Measurements from ENCODE around the gene BDH1.
A peak's percentile ranks its signal among the peaks of the same experiment; 100 is the strongest.
"Not testable (repeated sequence)": the region's sequence is repeated elsewhere in the genome, so short reads cannot be mapped to it uniquely, and the experiment has no call there.

BDH1 gene

DNA sequence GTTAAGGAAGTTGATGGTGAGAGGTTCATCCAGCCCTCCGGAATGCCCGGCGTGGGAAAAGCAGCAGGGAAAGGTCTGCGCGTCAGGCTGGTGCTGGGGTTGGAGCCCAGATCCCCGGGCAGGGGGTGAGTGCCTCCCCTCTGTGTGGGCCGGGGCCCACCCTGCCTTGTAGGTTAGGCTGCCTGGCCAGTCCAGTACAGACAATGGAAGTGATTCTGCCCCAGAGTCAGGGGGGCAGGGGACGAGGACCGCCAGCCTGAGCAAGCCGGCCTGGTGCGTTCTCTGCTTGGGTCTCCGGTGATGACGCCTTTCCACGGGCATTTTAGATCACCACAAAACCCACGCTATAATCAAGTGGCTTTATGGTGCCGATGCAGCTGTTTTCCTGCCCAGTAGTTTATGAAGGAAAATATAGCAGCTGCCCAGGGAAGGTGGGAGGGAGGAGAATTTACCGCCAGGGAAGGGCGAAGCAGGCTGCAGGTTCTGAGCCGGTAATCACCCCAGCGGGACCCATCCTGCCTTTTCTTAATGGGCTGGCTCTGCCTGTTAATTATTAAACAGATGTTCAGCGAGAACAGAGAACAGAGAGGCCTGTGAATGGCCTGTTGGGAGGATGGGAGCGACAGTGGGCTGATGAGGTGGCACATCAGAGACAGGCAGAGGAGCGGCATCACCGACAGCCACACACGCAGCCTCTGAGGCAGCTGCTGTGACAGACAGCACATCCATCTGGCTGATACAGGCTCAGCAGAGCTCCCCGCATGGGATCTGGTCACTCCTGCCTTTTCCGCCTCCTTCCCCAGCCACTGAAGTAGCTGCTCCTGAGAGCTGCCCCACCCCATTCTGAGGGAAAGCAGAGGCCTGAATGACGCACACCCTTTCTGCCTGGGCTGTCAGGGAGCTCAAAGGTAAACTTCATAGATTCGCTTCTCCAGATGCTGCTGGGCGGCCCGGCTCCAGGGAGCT is 35.2 kb downstream of the BDH1 start:
- peak; percentile 42 for DNase-seq

DNA sequence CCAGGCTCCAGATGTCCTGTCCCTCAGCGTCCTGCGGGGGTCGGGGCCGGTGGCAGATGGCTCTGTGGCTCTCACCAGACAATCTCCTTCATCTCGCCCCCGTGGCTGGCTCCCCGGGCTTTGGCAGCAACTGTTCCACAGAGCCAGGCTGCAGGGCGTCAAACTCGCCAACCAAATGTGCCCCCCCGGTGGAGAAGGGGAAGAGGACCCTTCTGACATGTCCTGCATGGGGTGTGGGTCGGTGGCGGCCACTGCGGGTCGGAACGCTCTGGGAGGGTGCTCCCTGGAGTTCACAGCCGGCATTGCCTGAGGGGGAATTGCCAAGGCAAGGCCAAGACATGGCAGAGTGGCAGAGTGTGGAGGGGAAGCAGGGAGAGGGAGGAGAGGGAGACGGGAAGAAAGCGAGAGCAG is 36.0 kb downstream of the BDH1 start:
- DNase-seq = no peak

DNA sequence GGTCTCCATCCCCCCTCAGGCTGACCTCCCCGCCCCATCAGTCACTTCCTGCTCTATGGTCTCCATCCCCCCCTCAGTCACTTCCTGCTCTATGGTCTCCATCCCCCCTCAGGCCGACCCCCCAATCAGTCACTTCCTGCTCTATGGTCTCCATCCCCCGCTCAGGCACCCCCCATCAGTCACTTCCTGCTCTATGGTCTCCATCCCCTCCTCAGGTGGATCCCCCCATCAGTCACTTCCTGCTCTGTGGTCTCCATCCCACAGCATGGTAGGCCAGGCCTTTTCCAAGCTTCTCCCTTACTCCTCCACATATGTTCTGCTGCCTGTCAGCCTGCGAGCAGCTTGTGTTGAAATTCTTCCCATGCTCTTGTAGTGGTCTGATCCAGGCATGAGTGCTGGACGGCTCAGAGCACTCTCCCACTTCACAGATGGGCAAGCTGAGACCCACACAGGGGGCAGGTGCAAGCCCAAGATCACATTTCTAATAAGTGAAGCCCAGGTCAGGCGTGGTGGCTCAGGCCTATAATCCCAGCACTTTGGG is 36.8 kb downstream of the BDH1 start:
- no peak for DNase-seq

DNA sequence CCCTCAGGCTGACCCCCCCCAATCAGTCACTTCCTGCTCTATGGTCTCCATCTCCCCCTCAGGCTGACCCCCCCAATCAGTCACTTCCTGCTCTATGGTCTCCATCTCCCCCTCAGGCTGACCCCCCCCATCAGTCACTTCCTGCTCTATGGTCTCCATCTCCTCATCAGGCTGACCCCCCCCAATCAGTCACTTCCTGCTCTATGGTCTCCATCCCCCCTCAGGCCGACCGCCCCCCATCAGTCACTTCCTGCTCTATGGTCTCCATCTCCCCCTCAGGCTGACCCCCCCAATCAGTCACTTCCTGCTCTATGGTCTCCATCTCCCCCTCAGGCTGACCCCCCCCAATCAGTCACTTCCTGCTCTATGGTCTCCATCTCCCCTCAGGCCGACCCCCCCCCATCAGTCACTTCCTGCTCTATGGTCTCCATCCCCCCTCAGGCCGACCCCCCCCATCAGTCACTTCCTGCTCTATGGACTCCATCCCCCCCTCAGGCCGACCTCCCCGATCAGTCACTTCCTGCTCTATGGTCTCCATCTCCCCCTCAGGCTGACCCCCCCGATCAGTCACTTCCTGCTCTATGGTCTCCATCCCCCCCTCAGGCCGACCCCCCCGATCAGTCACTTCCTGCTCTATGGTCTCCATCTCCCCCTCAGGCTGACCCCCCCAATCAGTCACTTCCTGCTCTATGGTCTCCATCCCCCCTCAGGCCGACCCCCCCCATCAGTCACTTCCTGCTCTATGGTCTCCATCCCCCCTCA is 37.7 kb downstream of the BDH1 start:
- DNase-seq = not testable (repeated sequence)

DNA sequence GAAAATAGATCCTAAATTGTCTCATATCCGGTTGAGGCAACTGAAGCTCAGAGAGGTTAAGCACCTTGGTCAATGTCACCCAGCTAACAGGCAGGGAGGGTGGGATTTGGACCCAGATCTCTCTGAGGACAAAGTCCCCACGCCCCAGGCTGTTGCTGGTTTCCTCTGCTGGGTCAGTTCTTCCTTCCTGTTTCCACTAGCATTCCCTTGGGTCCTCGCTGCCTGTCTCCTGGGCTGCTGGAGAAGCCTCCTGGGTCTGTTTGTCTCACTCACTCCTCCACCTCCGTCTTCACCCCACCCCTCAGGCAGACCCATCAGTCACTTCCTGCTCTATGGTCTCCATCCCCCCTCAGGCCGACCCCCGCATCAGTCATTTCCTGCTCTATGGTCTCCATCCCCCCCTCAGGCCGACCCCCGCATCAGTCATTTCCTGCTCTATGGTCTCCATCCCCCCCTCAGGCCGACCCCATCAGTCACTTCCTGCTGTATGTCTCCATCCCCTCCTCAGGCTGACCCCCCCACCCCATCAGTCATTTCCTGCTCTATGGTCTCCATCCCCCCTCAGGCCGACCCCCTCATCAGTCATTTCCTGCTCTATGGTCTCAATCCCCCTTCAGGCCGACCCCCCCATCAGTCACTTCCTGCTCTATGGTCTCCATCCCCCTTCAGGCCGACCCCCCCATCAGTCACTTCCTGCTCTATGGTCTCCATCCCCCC is 38.7 kb downstream of the BDH1 start:
- DNase-seq = not testable (repeated sequence)

DNA sequence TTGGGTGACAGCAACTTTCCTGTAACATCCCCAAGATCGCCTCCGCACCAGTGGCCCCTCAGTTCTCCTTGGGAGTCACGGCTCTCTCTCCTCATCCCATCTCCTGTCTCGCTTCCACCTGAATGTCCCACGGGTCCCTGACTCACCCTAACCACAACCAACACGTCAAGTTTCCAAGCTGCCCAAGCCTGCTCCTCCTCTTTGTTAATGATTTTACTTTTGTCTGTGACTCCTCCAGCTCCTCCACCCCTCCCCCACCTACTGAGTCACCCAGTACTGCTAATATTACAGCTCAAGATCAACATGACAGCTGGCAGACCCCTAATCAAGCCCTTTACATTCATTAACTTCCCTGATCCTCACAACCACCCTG is 39.3 kb downstream of the BDH1 start:
- no peak for DNase-seq

DNA sequence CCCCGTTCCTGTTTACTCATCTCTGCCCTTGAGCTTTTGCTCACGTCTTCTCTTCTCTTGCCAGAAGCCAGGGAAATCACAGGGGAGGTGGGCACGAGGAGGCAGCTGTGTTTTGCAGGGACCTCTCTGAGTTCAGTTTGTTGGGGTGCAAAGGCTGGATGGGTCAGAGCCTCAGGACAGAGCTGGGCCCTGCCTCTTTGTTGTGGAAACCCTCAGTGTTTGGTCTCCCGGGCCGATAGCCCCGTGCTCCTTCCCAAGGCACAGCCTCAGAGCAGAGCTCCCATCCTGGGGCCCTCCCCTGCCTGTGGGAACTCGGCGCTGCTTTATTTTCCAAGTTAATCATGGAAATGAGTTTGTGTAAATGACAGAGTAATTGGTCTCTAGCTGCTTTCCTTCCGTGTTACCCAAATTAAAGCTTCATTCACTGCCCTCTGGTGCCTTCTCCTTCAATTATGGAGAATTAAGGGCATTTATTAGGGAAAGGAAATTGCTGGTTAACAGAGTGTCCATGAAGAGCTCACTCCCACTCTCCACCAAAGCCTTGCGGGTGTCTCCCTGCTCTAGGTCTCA is 40.9 kb downstream of the BDH1 start:
- DNase-seq = no peak

DNA sequence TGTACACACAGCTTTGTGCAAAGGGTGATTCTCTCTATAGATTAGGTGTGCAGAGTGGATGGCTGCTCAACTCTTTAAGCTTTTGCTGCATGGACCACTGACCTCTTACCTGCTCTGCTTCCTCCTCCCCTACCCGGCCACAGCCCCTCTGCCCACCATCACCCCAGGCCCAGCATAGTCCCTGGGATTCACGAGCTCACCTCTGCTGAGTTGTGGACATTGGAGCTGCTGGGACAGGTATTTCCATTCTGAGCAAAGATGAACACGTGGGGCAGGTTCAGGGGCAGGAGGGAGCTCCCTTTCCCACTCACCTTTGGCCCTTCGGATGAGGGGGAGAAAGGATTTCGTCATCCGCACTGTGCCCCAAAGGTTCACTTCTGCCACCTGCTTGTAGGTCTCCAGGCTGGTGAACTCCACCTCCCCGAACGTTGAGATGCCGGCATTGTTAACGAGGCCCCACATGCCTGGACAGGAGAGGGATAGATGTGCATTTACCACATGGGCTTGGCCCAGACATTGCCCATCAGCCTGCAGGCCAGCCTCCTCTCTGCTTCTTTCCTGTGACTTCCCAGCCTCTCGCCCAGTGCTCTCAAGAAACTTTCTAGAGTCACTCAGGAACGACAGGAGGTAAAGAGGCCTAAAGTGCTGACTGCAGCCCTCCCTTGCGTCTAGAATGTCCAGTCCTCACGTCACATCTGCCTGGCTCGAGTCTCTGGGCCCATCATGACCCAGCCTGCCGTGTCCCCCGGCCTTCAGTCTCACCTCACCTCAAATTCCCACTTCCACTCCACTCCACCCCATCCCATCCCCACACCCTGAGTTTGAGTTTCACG is 41.6 kb downstream of the BDH1 start:
- no peak for DNase-seq

DNA sequence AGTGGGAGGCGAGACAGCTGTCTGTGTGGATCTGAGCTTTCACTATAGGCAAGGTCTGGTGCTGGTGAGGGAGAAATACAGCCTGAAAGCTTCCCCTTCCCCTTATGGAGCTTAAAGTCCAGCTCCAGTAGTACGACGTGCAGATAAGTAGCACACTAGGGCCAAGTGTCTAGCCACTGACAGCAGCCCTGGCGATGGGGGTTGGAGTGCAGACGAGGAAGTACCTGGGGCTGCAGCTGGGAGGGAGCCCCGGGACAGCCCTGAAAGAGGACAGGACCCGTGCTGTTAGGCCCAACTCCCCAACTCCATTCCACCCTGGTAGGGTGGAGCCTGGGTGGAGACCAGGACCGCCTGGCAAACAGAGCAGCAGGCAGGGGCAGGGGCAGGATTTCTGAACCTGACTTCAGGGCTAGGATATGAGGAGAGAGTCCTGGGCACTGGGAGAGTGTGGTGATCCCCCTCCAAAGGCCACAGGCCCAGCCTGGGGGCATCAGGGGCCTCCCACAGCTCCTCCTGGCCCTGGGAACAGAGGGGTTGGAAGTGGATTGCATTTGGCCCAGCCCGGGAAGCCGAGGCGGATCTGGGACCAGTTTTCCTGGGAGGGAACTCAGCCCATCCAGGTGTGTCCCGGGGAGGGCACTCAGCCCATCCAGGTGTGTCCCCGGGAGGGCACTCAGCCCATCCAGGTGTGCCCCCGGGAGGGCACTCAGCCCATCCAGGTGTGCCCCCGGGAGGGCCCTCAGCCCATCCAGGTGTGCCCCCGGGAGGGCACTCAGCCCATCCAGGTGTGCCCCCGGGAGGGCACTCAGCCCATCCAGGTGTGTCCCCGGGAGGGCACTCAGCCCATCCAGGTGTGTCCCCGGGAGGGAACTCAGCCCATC is 42.8 kb downstream of the BDH1 start:
- no peak for DNase-seq

DNA sequence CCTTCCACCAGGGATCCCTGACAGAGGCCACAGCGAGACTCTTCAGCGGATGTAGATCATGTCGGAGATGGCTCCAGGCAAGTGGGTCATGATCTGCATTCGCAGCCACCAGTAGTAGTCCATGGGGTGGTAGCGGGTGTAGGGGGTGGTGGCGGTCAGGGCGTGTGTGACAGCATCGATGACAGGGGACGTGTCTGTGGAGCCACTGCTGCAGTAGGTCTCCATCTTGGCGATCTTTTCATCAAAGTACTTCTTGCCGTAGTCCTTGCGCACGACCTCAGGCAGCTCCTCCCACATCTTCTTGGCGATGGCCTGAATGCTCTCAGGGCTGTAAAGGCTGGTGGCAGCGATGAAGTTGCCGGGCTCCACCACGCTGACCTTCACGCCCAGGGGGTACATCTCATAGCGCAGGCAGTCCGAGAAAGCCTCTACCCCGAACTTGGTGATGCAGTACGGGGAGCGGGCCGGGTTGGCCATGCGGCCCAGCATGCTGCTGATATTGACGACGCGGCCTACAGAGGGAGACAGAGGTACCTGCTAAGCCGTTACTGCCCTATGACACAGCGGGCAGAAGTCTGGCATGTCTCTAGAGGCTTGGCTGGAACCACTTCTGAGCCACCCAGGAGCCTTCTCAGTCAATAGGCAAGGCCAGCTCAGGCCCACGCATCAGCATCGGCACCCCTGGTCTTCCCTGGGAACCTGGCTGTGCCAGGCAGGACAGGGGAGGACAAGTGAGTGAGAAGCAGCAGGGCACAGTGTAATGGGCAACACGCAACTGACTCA is 43.7 kb downstream of the BDH1 start:
- no peak for DNase-seq

DNA sequence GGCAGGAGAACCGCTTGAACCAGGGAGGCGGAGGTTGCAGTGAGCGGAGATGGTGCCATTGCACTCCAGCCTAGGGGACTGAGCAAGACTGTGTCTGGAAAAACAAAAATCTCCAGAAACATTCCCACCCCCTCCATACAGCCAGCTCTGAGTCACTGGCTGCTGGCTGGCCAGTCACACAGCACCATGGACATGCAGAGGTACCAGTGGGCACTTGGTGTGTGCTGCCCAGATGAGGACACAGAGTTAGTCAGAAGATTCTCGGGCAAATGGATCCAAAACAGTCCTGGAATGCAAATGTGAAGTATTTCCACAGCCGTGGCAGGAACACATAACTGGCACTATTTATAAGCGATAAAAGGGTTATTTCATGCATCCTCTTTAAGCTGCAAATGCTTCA is 44.6 kb downstream of the BDH1 start:
- DNase-seq = no peak

DNA sequence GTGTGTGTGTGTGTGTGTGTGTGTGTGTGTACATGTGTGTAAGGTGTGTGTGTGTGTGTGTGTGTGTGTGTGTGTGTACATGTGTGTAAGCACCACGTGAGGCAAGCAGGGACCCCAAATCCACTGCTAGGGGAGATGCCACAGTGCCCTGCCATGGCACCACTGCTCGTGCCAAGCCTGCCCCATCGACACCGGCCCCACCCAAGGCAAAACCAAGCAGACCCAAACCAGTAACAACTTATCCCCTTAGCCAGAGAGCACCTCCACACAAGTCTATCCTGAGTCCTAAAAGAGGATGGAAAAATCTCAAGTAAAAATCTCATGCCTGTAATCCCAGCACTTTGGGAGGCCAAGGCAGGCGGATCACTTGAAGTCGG is 45.1 kb downstream of the BDH1 start:
- no peak for DNase-seq

DNA sequence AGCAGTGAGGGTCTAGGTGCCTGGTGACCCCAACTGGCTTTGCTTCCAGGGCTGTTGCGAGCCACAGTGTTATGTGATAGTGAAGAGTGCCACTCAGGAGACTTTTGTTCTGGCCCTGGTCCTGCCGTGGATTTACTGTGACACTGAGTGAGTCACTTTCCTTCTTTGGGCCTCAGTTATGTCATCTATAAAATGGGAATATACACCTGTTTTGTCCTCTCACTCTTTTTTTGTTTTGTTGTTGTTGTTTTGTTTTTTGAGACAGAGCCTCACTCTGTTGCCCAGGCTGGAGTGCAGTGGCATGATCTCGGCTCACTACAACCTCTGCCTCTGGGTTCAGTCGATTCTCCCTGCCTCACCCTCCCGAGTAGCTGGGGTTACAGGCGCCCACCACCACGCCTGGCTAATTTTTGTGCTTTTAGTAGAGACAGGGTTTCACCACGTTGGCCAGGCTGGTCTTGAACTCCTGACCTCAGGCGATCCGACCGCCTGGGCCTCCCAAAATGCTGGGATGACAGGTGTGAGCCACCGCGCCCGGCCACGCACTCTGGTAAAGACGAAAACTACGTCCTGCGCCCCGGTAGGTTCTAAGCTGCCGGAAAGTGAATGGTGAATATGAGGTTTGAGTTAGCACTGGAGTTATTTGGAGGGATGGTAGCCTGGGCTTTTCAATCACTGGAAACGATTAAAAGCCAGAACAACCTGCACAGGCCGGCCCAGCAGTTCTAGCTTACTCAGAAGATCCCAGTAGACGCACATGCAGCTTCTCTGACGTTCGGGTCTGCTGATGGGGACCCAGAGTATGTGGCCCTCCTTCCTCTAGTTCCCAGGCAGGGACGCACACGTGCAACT is 46.6 kb downstream of the BDH1 start:
- DNase-seq = no peak

DNA sequence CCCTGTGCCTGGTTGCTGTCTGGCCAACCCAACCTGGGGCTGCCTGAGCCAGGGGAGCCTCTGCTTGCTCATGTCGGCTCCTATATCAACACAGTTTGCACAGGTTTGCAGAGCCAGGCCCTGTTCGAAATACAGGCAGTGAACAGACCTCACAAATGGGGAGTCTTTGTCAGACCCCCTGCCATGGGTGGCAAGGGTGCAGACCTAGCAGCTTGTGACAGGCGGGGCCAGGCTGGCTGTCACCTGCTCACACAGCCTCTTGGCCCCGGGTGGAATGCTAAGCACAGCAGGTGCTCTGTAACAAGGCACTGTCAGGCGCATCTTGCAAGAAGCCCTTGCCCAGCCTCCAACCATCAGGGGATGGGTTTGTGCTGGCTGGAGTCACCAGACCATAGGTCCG is 47.3 kb downstream of the BDH1 start:
- no peak for DNase-seq

DNA sequence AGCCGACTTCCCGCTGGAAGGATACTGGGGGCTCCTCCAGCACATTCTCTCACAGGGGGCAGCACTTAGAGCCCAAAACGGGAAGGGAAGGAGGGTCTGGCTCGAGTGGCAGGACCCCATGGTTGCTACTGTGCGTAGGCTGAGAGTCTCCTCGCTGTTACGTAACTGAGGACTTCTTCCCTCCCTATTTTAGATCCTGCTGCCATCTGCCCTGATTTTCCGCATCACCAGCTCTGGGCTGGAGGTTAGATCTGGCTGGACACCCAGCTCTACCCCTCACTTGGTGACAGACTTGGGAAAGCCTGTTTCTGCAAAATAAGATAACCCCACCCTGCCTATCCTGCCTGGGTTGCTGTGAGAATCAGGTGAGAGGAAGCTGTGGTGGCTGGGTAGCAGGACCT is 47.7 kb downstream of the BDH1 start:
- DNase-seq = no peak

DNA sequence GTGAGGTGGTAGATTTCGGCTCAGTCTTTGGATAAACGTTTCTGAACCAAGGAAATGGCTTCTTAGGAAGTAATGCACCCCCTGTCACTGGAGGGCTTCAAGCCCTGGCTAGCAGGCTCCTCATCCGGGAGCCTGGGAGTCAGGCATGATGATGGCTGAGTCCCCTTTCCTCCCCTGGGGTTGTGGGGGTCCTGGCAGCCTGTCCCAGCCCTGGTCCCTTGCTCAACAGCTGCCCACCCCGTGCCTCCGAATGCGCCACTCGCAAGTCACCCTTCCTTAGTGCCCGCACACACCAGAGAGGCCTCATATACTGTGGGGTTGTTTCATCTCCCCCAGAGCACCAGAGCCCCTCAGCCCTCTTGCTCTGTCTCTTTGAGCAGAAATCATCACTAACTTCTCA is 48.2 kb downstream of the BDH1 start:
- DNase-seq = no peak

DNA sequence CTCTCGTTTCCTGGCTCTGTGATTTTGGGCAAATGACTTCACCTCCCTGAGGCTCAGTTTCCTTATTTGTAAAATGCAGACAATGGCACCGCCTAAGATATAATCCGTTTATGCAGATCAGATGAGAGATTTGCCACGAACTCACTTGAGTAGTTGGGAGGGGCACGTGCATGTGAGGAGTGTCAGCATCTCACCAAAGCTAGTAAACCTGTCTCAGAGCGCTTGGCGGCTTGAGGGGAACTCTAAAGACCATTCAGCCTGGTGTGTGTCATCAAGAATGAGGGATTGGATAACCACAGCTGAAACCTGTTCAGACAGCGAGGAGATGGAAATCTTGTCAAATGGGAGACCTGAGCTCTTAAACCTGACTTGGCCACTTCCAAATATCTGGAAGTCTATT is 48.7 kb downstream of the BDH1 start:
- no peak for DNase-seq

DNA sequence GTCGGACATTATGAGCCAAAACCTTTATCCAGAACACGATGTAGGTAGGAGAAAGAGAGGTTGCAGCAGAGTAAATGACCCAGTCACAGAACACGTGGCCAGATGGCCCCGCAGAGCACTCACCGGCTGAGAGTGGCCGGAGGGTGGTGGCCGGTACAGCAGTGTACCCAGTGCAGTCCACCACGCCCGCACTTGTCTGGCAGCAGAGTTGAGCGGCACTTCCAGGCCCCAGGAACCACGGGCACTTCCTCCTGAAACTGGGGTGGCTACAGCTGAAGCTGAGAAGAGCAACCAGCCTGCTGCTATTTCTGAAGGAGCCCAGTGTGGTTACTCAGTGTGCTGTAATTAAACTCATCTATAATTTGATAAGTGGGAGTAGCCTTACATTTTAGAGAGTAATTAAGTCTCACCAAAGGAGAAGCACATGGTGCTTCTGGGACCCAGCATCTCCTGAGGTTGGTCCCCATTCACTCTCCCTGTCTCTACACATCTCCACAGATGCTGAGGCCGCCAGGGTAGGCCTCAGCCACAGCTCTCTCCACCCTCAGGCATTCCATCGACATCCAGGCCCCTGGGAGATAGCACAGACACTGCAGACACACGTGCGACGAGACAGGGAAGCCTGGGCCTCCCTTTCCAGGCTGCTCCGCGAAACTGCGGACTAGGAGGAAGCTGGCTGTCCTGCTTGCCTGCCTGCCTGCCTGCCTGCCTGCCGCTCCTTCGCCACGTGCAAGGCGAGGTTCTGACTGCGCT is 49.8 kb downstream of the BDH1 start:
- DNase-seq = no peak

Data from NCI-H146 (cell line).